H1 (cell line): Measurements from ENCODE around the gene C12orf76. TPM values are rescaled to one million over a fixed set of nuclear protein-coding genes. Genes with fewer than 3 reads are reported as not detected.

Source experiments
- CTCF ChIA-PET: fragments of 300-600 bp; sonication (Branson Sonifier 250); formaldehyde crosslinking; loops from one replicate; lab custom pipeline; 2021; ENCODE audit not compliant: partially characterized antibody; lab: Charles Lee
- POLR2A ChIA-PET: fragments of 300-600 bp; sonication (Branson Sonifier 250); formaldehyde crosslinking; loops from one replicate; lab custom pipeline; 2021; ENCODE audit warnings: inconsistent platforms; ENCODE audit not compliant: partially characterized antibody; lab: Charles Lee
- DNase-seq, 2 experiments: peaks; one replicate each; pipeline versions ENCODE4 v3.0.0 to v3.0.0-alpha.2; 2010 to 2022; ENCODE audit warnings: low spot score in 2 of 2, low read depth in 1 of 2, mixed read lengths in 1 of 2
- FAIRE-seq: peaks from 2 replicates; lab custom pipeline; 2011; peaks lifted over from hg19 to GRCh38; lab: Jason Lieb, UNC
- H2AFZ ChIP-seq: 2 replicates; pipeline ENCODE4 v1.8.1; 2012; ENCODE audit warnings: low read length, inconsistent platforms
- H2AK5ac ChIP-seq: 2 replicates; pipeline ENCODE4 v1.6.1; 2013; ENCODE audit warnings: low read depth, low read length
- H2BK120ac ChIP-seq: replicated peaks from 2 replicates; pipeline ENCODE3; 2013; ENCODE audit warnings: low read depth, low read length, inconsistent platforms
- H2BK12ac ChIP-seq: 2 replicates; pipeline ENCODE4 v1.6.1; 2013; ENCODE audit warnings: low read depth, low read length
- H2BK15ac ChIP-seq: 2 replicates; pipeline ENCODE4 v1.6.1; 2013; ENCODE audit warnings: low read length
- H2BK20ac ChIP-seq: 2 replicates; pipeline ENCODE4 v1.6.1; 2013; ENCODE audit warnings: low read length
- H2BK5ac ChIP-seq: 2 replicates; pipeline ENCODE4 v1.6.1; 2013; ENCODE audit warnings: low read depth, low read length
- H3K14ac ChIP-seq: 2 replicates; pipeline ENCODE4 v1.6.1; 2013; ENCODE audit warnings: inconsistent platforms; ENCODE audit not compliant: insufficient read length
- H3K18ac ChIP-seq: 2 replicates; pipeline ENCODE4 v1.6.1; 2013; ENCODE audit warnings: low read length; ENCODE audit errors: extremely low read depth
- H3K23ac ChIP-seq: 2 replicates; pipeline ENCODE4 v1.6.1; 2013; ENCODE audit warnings: inconsistent platforms; ENCODE audit not compliant: insufficient read length
- H3K23me2 ChIP-seq: 2 replicates; pipeline ENCODE4 v1.6.1; 2013; ENCODE audit warnings: low read depth, low read length
- H3K27ac ChIP-seq: 2 replicates; pipeline ENCODE4 v1.6.1; 2011; ENCODE audit warnings: low read depth, low read length, inconsistent platforms
- H3K27me3 ChIP-seq, 4 experiments: replicated peaks in 1 of 4; 1 replicate in 1 of 4; 2 replicates in 3 of 4; pipeline versions ENCODE4 v1.6.1 to v1.8.1; 2011 to 2013; ENCODE audit warnings: low read length in 3 of 4, mild to moderate bottlenecking in 3 of 4, inconsistent platforms in 2 of 4, mixed read lengths in 2 of 4, moderate library complexity in 1 of 4; ENCODE audit not compliant: control insufficient read depth in 3 of 4, insufficient read depth in 3 of 4; ENCODE audit errors: extremely low read depth in 1 of 4
- H3K36me3 ChIP-seq, 4 experiments: 2 replicates each; pipeline versions ENCODE4 v1.6.1 to v1.8.1; 2011 to 2013; ENCODE audit warnings: mild to moderate bottlenecking in 4 of 4, low read length in 3 of 4, moderate library complexity in 2 of 4, control low read depth in 1 of 4, inconsistent platforms in 1 of 4; ENCODE audit not compliant: insufficient read depth in 4 of 4, control insufficient read depth in 2 of 4
- H3K4ac ChIP-seq: replicated peaks from 2 replicates; pipeline ENCODE3; 2013; ENCODE audit warnings: low read length, low read depth, mixed read lengths, inconsistent platforms; ENCODE audit not compliant: insufficient read length
- H3K4me1 ChIP-seq, 4 experiments: replicated peaks in 1 of 4; 1 replicate in 1 of 4; 2 replicates in 3 of 4; pipeline versions ENCODE4 v1.6.1 to v1.8.1; 2011 to 2013; ENCODE audit warnings: low read length in 3 of 4, inconsistent platforms in 2 of 4, mixed read lengths in 1 of 4; ENCODE audit not compliant: insufficient read depth in 4 of 4, control insufficient read depth in 3 of 4
- H3K4me2 ChIP-seq, 2 experiments: 2 replicates each; pipeline versions ENCODE4 v1.6.1 to v1.8.1; 2011 to 2013; ENCODE audit warnings: low read depth in 2 of 2, low read length in 2 of 2, control low read depth in 1 of 2, inconsistent platforms in 1 of 2, mild to moderate bottlenecking in 1 of 2; ENCODE audit not compliant: insufficient read depth in 1 of 2
- H3K4me3 ChIP-seq, 4 experiments: fragments of 200-600, 300-600 bp in 1 of 4; sonication (generic), shearing (Covaris generic), sonication (Bioruptor Twin) in 1 of 4; 2 replicates each; pipeline versions ENCODE4 v1.5.1 to v1.8.1; 2011 to 2016; ENCODE audit warnings: low read length in 4 of 4, low read depth in 3 of 4, control low read depth in 2 of 4, inconsistent platforms in 2 of 4, mild to moderate bottlenecking in 2 of 4, mixed read lengths in 1 of 4, moderate library complexity in 1 of 4; ENCODE audit not compliant: insufficient read depth in 2 of 4; ENCODE audit errors: extremely low read depth in 1 of 4
- H3K56ac ChIP-seq: replicated peaks from 2 replicates; pipeline ENCODE3; 2013; ENCODE audit warnings: low read depth, mild to moderate bottlenecking, mixed read lengths, low read length, inconsistent platforms; ENCODE audit not compliant: insufficient read length
- H3K79me1 ChIP-seq: 2 replicates; pipeline ENCODE4 v1.6.1; 2013; ENCODE audit warnings: low read depth, low read length, control low read depth
- H3K79me2 ChIP-seq, 2 experiments: 2 replicates each; pipeline versions ENCODE4 v1.6.1 to v1.8.1; 2012 to 2013; ENCODE audit warnings: low read length in 2 of 2, mild to moderate bottlenecking in 2 of 2, inconsistent platforms in 1 of 2; ENCODE audit not compliant: insufficient read depth in 2 of 2, control insufficient read depth in 1 of 2
- H3K9ac ChIP-seq, 4 experiments: replicated peaks in 1 of 4; 1 replicate in 1 of 4; 2 replicates in 3 of 4; pipeline versions ENCODE4 v1.6.1 to v1.8.1; 2011 to 2013; ENCODE audit warnings: low read depth in 3 of 4, low read length in 3 of 4, control low read depth in 2 of 4, mild to moderate bottlenecking in 2 of 4, moderate library complexity in 2 of 4, inconsistent platforms in 1 of 4; ENCODE audit errors: extremely low read depth in 1 of 4
- H3K9me3 ChIP-seq, 2 experiments: 2 replicates each; pipeline versions ENCODE4 v1.6.1 to v1.8.1; 2012 to 2013; ENCODE audit warnings: mild to moderate bottlenecking in 2 of 2, moderate library complexity in 2 of 2, control low read depth in 1 of 2, inconsistent platforms in 1 of 2, low read depth in 1 of 2, low read length in 1 of 2, mixed read lengths in 1 of 2; ENCODE audit not compliant: insufficient read depth in 2 of 2
- H4K20me1 ChIP-seq, 2 experiments: replicated peaks in 1 of 2; 2 replicates each; pipeline versions ENCODE3 to v1.8.1; 2011 to 2013; ENCODE audit warnings: inconsistent platforms in 2 of 2, low read length in 2 of 2, mild to moderate bottlenecking in 1 of 2; ENCODE audit not compliant: insufficient read depth in 2 of 2, control insufficient read depth in 1 of 2
- H4K5ac ChIP-seq: 2 replicates; pipeline ENCODE4 v1.6.1; 2013; ENCODE audit warnings: low read length, low read depth, mixed read lengths, inconsistent platforms; ENCODE audit not compliant: insufficient read length
- H4K8ac ChIP-seq: 2 replicates; pipeline ENCODE4 v1.8.0; 2013; ENCODE audit warnings: mild to moderate bottlenecking, moderate library complexity, low read length, inconsistent platforms; ENCODE audit not compliant: insufficient read depth; ENCODE audit errors: extremely low read depth
- H4K91ac ChIP-seq: replicated peaks from 2 replicates; pipeline ENCODE3; 2013; ENCODE audit warnings: low read length, mixed read lengths, inconsistent platforms; ENCODE audit not compliant: insufficient read length
- CBX5 ChIP-seq: fragments of 300-800, 300-1000 bp; sonication (generic); IDR thresholded peaks from 2 replicates; pipeline ENCODE4 v1.7.1; 2016; ENCODE audit warnings: antibody characterized with exemption, low read length, low read depth
- CHD2 ChIP-seq: IDR thresholded peaks from 2 replicates; pipeline ENCODE4 v1.6.1; 2012; ENCODE audit warnings: low read length, improper control_type of control experiment
- EP300 ChIP-seq, 2 experiments: IDR thresholded peaks; 1 replicate in 1 of 2; 2 replicates in 1 of 2; pipeline ENCODE4 v1.6.1; 2011 to 2012; ENCODE audit warnings: low read depth in 2 of 2, low read length in 2 of 2, mild to moderate bottlenecking in 2 of 2, borderline replicate concordance in 1 of 2, inconsistent platforms in 1 of 2, moderate library complexity in 1 of 2
- KDM1A ChIP-seq: fragments of 200-600, 300-600 bp; sonication (generic); IDR thresholded peaks from 2 replicates; pipeline ENCODE4 v1.7.1; 2016; ENCODE audit warnings: mild to moderate bottlenecking, low read length, borderline replicate concordance
- MAX ChIP-seq: IDR thresholded peaks from 2 replicates; pipeline ENCODE4 v1.6.1; 2012; ENCODE audit warnings: inconsistent platforms
- SAP30 ChIP-seq: fragments of 300-600 bp; sonication (generic); IDR thresholded peaks from 2 replicates; pipeline ENCODE4 v1.7.1; 2012; ENCODE audit warnings: low read length, moderate library complexity, mild to moderate bottlenecking, inconsistent platforms; ENCODE audit not compliant: insufficient read depth, insufficient replicate concordance
- TAF1 ChIP-seq: IDR thresholded peaks from 2 replicates; pipeline ENCODE4 v1.6.1; 2011; ENCODE audit warnings: mild to moderate bottlenecking, low read depth, low read length
- WGBS, 2 experiments: shearing (Covaris generic) in 1 of 2; methylation state at CpG; one replicate each; pipeline versions ENCODE4 v1.1.6 to v1.1.7; 2013 to 2015; ENCODE audit warnings: low lambda C conversion rate in 2 of 2, mixed read lengths in 2 of 2, inconsistent platforms in 1 of 2, low coverage in 1 of 2, missing lambda C conversion rate in 1 of 2; ENCODE audit not compliant: insufficient replicate concordance in 2 of 2, insufficient coverage in 1 of 2, insufficient read length in 1 of 2; ENCODE audit errors: extremely low coverage in 1 of 2, missing lambda C conversion rate in 1 of 2; 5-methylcytosine and 5-hydroxymethylcytosine counted together
- polyA plus RNA-seq, 7 experiments: library from polyadenylated mRNA; depleted of rRNA in 3 of 7; stranded (reverse) in 5 of 7; unstranded in 2 of 7; fragments of >200 nt in 5 of 7; fragments of 200-250 nt in 2 of 7; gene quantifications; 1 replicate in 5 of 7; 2 replicates in 1 of 7; 4 replicates in 1 of 7; pipeline versions ENCODE4 v1.2.1 to v1.2.3, GENCODE V29; 2011 to 2013; ENCODE audit warnings: missing spikeins in 2 of 7, mixed read lengths in 2 of 7
- total RNA-seq: library from RNA; stranded (reverse); fragmentation: NEBNext Ultra II Directional; extraction: Animal tissue kit (Norgen Biotek cat#: 25700); gene quantifications from 2 replicates; pipeline ENCODE4 v1.2.1, GENCODE V29; 2021
- TF ChIP-seq, protein P1 (sequence below), 3 experiments: IDR thresholded peaks; 1 replicate in 2 of 3; 2 replicates in 1 of 3; pipeline versions ENCODE4 v1.5.1 to v1.6.1; 2011; ENCODE audit warnings: low read length in 3 of 3, mild to moderate bottlenecking in 3 of 3, inconsistent platforms in 2 of 3, low read depth in 1 of 3, moderate library complexity in 1 of 3; ENCODE audit not compliant: insufficient read depth in 1 of 3; ENCODE audit errors: control extremely low read depth in 1 of 3

C12orf76 gene
- total and polyA plus RNA-seq, 2 of the 8 experiments (the other 6 are each of a cell fraction or from before 2014, with no cell fraction given): 14.4 to 18.6 TPM

DNA sequence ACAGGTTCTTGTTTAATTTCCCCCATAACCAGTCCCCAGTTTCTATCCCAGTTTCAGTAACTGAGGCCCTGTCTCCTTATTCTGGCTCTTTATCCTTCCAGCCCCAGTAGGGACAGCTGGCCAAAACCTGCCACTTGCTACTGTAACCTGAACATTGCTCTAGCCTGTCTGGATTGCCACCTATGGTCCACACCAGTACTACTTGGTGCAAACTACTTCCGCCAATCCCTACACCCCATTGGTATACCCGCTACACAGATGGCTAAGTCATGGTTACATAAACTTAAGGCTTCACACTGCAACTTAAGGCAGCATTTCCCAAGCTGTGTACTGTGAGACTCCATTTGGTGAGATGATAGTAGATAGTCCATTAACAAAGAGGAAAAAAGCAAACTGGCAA, 20.3 kb upstream of the C12orf76 start:
- H2AK5ac ChIP-seq: no peak overlapping the region
- H3K79me2 ChIP-seq: no peaks in the 10 kb centered on the region
- no peak overlapping the region for H4K91ac ChIP-seq
- no peak overlapping the region for H4K5ac ChIP-seq
- no peaks in the 10 kb centered on the region for H3K36me3 ChIP-seq
- no peaks in the 10 kb centered on the region for H4K20me1 ChIP-seq
- POLR2A ChIA-PET: interaction anchor here (0.8 kb wide), 1 partner anchor 135 kb away, joined by 3 read pairs; no protein-coding TSS in a partner anchor
- TF ChIP-seq CBX5 (no peak), TAF1 (no peak), SAP30 (no peak), KDM1A (no peak), CHD2 (no peak), MAX (no peak), EP300 (IDR thresholded peaks at IDR 0.05; ENCODE audit: borderline replicate concordance in 1 of 2, low read depth in 2 of 2, low read length in 2 of 2) (no peak)
- TF ChIP-seq, protein P1, sequence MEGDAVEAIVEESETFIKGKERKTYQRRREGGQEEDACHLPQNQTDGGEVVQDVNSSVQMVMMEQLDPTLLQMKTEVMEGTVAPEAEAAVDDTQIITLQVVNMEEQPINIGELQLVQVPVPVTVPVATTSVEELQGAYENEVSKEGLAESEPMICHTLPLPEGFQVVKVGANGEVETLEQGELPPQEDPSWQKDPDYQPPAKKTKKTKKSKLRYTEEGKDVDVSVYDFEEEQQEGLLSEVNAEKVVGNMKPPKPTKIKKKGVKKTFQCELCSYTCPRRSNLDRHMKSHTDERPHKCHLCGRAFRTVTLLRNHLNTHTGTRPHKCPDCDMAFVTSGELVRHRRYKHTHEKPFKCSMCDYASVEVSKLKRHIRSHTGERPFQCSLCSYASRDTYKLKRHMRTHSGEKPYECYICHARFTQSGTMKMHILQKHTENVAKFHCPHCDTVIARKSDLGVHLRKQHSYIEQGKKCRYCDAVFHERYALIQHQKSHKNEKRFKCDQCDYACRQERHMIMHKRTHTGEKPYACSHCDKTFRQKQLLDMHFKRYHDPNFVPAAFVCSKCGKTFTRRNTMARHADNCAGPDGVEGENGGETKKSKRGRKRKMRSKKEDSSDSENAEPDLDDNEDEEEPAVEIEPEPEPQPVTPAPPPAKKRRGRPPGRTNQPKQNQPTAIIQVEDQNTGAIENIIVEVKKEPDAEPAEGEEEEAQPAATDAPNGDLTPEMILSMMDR (IDR thresholded peaks at IDR 0.05; ENCODE audit: control extremely low read depth in 1 of 3, insufficient read depth in 1 of 3, low read depth in 1 of 3, low read length in 3 of 3): no peak
- H2AFZ ChIP-seq: no peak overlapping the region
- H2BK12ac ChIP-seq: no peak overlapping the region
- no peak overlapping the region for H4K8ac ChIP-seq
- H3K18ac ChIP-seq: no peak overlapping the region
- H2BK15ac ChIP-seq: no peak overlapping the region
- no peak for FAIRE-seq
- WGBS, 2 experiments: 82% methylated on average over 2 of the region's 2 CpGs; no CpG with 5 or more reads in 1 of the 2 experiments
- no peak overlapping the region for H3K23ac ChIP-seq
- no peaks in the 10 kb centered on the region for H3K27me3 ChIP-seq
- no peak overlapping the region for H3K56ac ChIP-seq
- no peak overlapping the region for H3K4ac ChIP-seq
- CTCF ChIA-PET: interaction anchor here (0.8 to 1.0 kb wide), 2 partner anchors 154 to 187 kb away, joined by 3 read pairs; no protein-coding TSS in a partner anchor
- H3K4me2 ChIP-seq: no peak overlapping the region
- no peak for DNase-seq
- no peaks in the 10 kb centered on the region for H3K79me1 ChIP-seq
- no peak overlapping the region for H2BK120ac ChIP-seq
- no peaks in the 10 kb centered on the region; a peak in 1 of 7 replicates for H3K4me1 ChIP-seq
- H2BK5ac ChIP-seq: no peak overlapping the region
- no peak overlapping the region for H3K4me3 ChIP-seq
- H2BK20ac ChIP-seq: no peak overlapping the region
- no peaks in the 10 kb centered on the region for H3K23me2 ChIP-seq
- no peak overlapping the region for H3K14ac ChIP-seq
- no peak overlapping the region for H3K27ac ChIP-seq
- no peaks in the 10 kb centered on the region for H3K9me3 ChIP-seq
- H3K9ac ChIP-seq: no peak overlapping the region
